Stimulated activated CD4-positive, alpha-beta T cell treated with anti-CD3 and anti-CD28 coated beads, TNF-alpha, amount 100 ng/mL, for 4 hours (primary cell): ENCODE results near the gene SAE1.

Source experiments
- DNase-seq, 3 experiments: peaks; one replicate each; pipeline ENCODE4 v3.0.0-alpha.2; 2020; ENCODE audit warnings: low read depth in 3 of 3

SAE1 gene

DNA sequence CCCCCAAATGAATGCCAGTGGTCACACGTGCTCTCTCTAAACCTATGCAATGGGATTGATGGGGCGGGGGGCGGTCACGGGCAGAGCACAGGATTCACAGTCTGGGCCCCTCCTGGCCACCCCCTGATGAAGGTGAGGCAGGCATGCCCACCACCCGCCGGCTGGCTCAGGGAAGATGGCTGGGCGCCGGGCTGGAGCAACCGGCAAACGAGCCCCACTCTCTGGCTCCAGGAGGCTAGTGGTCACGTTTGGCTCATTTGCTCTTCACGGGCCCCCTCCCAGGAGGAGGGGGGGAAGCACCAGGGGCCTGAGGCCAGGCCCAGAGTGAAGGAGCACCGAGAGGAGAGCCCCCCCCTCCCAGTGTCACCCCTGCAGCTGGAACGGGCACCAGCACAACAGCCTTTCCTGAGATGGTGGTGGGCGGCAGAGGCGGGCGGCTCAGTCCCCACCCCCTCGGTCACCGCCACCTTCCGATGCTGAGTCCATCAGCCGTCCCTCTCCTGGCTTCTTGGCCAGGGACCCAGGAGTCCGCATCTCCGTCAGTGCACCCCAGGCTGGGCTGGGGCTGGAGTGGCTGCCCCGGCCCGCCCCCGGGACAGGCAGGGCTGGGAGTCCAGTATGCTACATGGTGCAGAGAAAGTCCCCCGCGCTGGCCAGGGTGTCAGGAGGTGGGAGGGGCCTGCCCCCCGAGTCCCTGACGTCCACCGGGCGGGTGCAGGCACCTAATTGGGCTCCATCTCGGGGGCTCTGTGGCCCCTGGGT lies 90.6 kb downstream of the SAE1 start:
- DNase-seq, result no peak

GRCh38 chr19:47221890-47222289 lies 91.3 kb downstream of the SAE1 start:
- DNase-seq, result no peak

DNA sequence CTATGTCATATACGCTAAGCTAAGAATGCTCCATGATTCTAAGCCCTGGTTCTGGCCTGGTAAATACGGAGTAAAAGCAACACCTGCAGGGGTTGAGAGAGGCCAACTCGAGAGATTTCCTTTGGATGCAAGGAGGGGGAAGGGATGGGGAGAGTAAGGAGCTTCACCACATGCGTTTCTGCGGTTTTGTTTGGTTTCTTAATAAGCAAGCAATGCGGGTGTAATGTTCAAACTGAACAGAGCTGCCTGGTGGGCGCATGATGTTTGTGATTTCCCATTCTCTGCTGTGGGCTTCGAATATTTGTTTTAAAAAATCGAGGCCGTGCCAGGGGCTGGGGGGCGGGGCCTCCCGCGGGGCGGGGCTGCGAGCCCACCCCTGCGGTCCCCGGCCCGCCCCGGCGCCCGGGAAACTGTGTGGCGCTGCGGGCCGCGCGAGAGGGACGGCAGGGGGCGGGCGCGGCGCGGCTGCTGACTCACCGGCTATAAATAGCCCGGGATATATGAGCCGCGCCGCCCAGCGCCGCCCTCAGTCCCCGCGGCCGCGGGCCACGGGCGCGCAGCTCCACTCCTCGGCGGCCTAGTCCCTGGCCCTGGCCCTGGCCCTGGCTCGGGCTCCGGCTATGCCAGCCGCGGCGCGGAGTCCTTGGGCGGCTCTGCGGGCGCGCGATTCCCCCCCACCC lies 95.3 kb downstream of the SAE1 start:
- DNase-seq, result peak; percentile 75 to 79 (median 75)

DNA sequence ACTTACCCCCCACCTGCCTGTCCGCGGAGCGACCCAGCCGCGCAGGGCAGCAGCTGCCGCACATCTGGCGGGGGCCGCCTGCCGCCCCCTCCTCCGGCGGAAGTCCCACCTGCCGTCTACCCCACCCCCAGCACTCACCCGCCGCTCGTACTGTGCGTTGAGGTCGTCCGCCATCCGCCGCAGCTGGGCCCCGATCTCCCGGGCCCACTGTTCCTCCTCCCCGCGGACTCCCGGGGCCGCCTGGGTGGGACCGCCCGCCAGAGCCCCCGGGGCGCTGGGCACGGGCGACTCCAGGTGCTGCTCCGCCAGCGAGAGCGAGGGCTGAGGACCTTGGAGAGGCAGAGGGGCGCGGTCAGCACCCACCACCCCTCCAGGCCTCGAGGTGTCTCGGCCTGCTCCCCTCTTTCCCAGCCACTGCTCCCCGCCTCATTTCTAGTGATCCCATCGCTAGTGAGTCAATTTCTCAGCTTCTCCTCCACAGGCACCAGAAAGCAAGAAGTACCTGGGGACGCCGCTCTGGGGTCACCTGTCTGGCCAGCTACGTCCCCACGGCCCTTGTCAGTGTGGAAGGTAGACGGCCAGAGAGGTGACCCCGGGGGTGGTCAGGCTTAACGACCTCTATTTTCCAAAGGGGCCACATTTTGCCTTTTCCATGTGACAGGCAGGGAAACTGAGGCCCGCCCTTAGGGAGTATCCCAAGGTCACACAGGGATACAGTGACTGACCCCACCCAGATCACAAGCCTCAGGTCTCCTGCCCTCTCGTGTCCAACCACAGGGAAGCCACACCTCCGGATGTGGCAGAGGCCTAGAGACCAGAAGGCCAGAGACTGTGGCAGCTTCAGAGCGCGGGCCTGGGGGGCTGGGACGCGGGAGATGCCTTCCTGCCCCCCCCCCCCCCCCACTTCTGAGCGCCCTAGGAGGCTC lies 96.1 kb downstream of the SAE1 start:
- DNase-seq, result no peak

DNA sequence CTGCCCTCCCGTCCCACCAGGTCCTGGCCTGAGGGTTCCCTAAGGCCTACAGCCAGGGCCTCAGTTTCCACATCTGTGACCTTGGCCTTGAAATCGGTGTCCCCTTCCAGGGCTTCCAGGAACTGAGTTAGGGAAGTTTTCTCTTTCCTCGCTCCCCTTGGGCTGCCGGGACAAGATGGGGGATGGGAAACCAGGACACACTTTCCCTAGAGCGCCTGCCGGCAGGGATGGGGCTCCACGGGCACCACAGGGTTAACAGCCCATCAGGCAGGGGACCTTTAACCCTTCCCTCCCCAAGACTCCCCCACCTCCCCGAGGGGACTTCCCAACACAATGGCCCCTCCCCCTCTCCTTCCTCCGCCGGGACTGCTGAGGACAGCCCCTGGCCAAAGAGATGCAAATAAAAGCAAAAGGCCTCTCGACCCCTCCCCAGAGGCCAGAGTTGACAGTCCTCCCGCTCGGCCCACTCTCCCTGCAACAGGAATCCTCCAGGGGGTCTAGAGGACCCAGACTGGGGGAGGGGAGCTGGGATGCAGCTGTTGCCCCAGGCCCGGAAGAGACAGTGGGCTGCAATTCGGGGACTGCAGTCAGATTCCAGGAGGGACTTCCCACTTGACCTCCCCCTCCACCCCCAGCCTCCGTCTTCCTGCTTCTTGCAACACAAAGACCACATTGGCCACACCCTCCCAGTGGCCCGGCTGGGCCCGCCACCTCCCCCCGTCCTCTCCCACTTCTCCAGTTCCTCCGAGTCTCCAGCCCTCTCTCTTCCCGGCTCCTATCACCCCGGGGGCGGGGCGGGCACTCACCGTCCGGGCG lies 96.9 kb downstream of the SAE1 start:
- DNase-seq, result no peak

GRCh38 chr19:47228168-47228936 lies 97.7 kb downstream of the SAE1 start:
- no peak for DNase-seq

DNA sequence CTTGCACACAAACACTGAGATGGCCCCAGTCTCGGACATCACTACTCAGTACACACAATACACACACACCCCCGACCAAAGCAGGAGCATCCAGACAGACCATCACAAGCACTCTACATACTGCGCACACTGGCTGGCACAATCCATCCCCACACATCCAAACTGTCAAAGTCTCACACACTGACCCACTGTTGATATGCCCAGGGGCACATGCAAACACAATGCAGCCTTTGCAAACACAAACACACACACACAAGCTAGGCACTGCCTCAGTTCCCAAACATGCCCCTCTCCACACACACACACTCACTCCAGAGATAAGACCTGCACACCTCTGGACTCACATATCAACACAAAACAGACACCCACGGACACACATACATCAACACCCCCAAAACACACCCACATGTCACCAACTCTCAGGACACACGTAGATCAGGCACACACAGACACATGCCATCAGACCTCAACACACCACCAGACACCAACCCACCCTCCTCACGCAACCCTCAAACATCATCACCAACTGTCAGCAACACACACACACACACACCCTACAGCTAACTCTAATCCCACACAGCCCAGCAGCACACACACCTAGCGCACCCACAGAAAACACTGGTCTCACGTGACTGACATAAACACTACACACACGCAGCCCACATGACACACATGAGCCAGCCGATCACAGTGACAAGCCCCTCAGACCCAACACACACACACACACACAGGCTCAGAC lies 98.5 kb downstream of the SAE1 start:
- DNase-seq, result no peak

DNA sequence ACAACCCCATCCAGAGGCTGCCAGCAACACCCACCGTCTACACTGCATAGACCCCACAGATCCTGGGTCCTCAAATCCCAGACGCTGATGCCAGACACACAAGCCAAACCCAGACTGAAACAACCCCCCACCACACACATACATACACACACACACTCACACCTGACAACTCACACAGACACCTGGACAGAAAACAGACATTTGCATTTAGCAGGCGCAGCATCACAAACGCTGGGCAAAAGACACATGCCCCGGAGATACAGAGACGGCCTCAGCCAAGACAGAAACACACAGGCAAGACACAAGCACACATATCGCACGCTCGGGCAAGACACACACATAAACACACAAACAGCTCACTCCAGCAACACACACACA lies 99.0 kb downstream of the SAE1 start:
- DNase-seq, result no peak

- DNase-seq, result peak; percentile 65 to 69 (median 67)
These were observed 99.7 kb downstream of the SAE1 start for GRCh38 chr19:47230054-47230920.

GRCh38 chr19:47230921-47231214 lies 100.2 kb downstream of the SAE1 start, which contains the start of gene BBC3:
Gene BBC3, minus strand, starts transcription at chr19:47231199. Its CDS starts 2,768 bp downstream, at chr19:47228431.
- no peak for DNase-seq

DNA sequence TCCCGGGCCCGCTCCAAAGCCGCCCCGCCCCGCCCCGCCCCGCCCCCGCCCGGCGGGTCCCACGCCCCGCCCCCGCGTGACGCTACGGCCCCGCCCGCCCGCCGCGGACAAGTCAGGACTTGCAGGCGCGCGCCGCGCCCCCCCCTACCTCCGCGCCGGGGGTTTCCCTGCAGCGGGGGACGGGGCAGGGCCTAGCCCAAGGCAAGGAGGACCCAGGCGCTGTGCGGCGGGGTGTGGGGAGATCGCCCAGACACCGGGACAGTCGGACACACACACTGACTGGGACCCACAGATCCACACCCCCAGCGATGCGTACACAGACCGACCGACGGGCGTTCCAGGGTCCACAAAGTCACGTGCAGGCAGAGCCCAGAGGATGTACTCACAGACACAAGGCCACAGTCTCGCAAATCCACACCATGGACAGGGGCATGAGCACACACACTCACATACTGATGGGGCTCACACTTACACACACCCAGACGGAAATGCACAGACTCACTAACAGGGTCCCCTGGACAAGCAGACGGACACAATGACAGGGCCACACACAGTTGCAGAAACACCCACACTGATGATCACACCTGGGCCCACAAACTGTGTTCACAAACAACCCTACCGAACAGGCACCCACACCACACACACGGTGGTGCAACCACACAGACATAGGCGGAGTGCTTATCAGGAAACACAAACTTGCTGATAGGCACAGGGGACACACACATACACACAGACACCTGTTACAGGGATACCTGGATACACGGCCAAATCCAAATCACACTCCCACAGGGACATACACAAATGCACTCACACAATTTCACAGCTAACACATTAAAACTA lies 100.8 kb downstream of the SAE1 start:
- peak; percentile 84 to 88 (median 86) for DNase-seq

DNA sequence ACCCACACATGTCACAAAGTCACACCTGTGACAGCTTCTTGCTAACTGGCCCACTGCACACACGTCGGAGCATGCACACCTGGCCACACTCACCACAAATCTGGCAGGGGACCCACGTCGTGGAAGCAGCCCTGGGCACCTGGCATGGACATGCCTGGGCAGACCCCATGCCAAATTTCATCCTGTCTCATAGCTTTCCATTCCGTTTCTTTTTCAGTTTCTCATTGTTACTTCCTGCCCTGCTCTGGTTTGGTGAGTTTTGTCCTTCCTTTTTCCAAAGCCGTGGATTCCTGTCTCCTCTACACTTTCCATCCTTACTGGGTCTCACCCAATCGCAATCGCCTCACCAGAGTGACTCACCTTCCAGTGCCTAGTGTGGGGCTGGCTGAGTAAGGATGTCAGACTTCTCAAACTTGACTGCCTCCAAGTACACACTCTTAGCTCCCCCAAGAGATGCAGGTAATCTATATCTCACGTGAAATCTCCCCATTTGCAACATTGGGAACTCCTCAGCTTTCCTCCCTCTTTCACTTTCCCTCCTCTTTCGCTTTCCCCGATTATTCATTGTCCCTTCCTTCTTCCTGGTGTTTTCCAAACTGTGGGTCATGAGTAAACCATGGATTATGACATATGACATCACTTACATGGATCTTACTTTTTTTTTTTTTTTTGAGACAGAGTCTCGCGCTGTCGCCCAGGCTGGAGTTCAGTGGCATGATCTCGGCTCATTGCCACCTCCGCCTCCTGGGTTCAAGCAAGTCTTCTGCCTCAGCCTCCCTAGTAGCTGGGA lies 102.0 kb downstream of the SAE1 start:
- no peak for DNase-seq

DNA sequence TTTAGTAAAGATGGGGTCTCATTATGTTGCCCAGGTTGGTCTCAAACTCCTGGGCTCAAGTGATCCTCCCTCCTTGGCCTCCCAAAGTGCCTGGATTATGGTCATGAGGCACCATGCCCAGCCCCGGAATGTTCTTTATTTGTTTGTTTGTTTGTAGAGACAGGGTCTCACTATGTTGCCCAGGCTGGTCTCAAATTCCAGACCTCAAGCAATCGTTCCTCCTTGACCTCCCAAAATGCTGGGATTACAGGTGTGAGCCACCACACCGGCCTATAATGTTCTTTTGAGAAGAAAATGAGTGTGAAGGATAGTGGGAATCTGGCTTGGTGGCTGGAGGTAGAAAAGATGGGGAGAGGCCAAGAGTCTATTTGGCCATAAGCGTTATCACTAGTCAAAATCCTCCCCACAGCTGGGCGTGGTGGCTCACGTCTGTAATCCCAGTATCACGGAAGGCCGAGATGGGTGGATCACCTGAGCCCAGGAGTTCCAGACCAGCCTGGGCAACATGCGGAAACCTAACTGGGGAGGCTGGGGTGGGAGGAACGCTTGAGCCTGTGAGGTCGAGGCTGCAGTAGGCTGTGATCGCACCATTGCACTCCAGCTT lies 105.5 kb downstream of the SAE1 start:
- DNase-seq, result no peak

- no peak for DNase-seq
These were observed 108.5 kb downstream of the SAE1 start for GRCh38 chr19:47239152-47239551.

- no peak for DNase-seq
These were observed 109.1 kb downstream of the SAE1 start for GRCh38 chr19:47239610-47240296.

DNA sequence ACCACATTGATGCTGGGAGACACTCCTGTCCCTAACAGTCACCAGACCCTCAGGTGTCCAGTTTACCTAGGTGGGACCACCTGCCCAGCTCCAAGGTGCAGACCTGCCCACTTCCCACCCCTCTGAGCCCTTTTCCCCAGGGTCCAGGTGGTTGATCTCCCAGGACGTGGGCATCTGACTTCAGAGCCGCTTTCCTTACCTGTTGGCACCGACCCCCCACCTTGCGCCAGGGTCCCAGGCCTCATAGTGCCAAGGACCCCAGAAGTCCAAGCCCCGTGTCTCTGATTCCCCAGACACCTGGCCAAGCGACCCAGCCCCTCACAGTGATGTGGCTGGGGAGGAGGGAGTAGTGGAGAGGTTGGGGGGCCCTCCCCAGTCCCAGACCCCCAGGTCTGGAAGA lies 109.9 kb downstream of the SAE1 start:
- DNase-seq, result no peak
